Nucleus accumbens (tissue), 56 donors: Measurements from ENCODE around the gene LNPK.
"Not testable (repeated sequence)": the region's sequence is repeated elsewhere in the genome, so short reads cannot be mapped to it uniquely, and the experiment has no call there.

Experiments used
- DNase-seq, 56 donors: peaks; one replicate each; lab custom pipeline; 2025; lab: John Stamatoyannopoulos, UW

The LNPK gene

GRCh38 chr2:175976391-175977157 is 25.5 kb downstream of the LNPK start:
- DNase-seq: no peak

GRCh38 chr2:175973373-175973772 is 28.7 kb downstream of the LNPK start:
- DNase-seq: no peak

GRCh38 chr2:175966839-175967238 is 35.2 kb downstream of the LNPK start:
- DNase-seq: no peak

- DNase-seq: no peak
These were observed 36.3 kb downstream of the LNPK start for GRCh38 chr2:175965773-175966172.

GRCh38 chr2:175964195-175964594 is 37.9 kb downstream of the LNPK start:
- no peak for DNase-seq

- not testable (repeated sequence) for DNase-seq
These were observed 38.9 kb downstream of the LNPK start for GRCh38 chr2:175963171-175963570.

GRCh38 chr2:175957845-175958244 is 44.2 kb downstream of the LNPK start:
- no peak for DNase-seq

GRCh38 chr2:175955136-175955535 is 46.9 kb downstream of the LNPK start:
- DNase-seq: no peak

- DNase-seq: no peak
These were observed 51.6 kb downstream of the LNPK start for GRCh38 chr2:175950512-175950911.

- DNase-seq: no peak
These were observed 53.9 kb downstream of the LNPK start for GRCh38 chr2:175948191-175948590.

GRCh38 chr2:175947073-175947472 is 55.0 kb downstream of the LNPK start:
- DNase-seq: no peak

- DNase-seq: no peak
These were observed 60.4 kb downstream of the LNPK start for GRCh38 chr2:175941699-175942098.

GRCh38 chr2:175937216-175937615 is 64.9 kb downstream of the LNPK start:
- DNase-seq: no peak

GRCh38 chr2:175935289-175936181 is 66.5 kb downstream of the LNPK start:
- no peak for DNase-seq

GRCh38 chr2:175932675-175933074 is 69.4 kb downstream of the LNPK start:
- DNase-seq: no peak

GRCh38 chr2:175931805-175932204 is 70.3 kb downstream of the LNPK start:
- DNase-seq: no peak

- DNase-seq: no peak
These were observed 71.6 kb downstream of the LNPK start for GRCh38 chr2:175930504-175930903.

- peak in 1 of 56 donors; percentile 16 for DNase-seq
These were observed 72.2 kb downstream of the LNPK start for GRCh38 chr2:175929850-175930249.

- DNase-seq: no peak
These were observed 75.8 kb downstream of the LNPK start for GRCh38 chr2:175926272-175926671.

- DNase-seq: no peak
These were observed 79.9 kb downstream of the LNPK start for GRCh38 chr2:175922160-175922559.

- no peak for DNase-seq
These were observed 83.1 kb downstream of the LNPK start for GRCh38 chr2:175918935-175919334.

GRCh38 chr2:175914846-175915245 is 87.2 kb downstream of the LNPK start:
- DNase-seq: no peak
